ENCODE results near the gene STRBP.
A peak's percentile ranks its signal among the peaks of the same experiment; 100 is the strongest.
"Not testable (repeated sequence)": the region's sequence is repeated elsewhere in the genome, so short reads cannot be mapped to it uniquely, and the experiment has no call there.

The STRBP gene

GRCh38 chr9:123268465-123269259 is at the start of gene STRBP:
Gene STRBP, minus strand, starts transcription at chr9:123268586. Its CDS starts 84,452 bp downstream, at chr9:123184134.
- Mint-ChIP-seq H3K27me3 (ENCODE audit: low read depth) (peaks cover 17% of the 10 kb centered on the region), H3K9me3 (no peaks in the 10 kb centered on the region), H3K4me1 (ENCODE audit: low read depth) (peaks cover 21% of the 10 kb centered on the region), H3K36me3 (ENCODE audit: low read depth) (no peaks in the 10 kb centered on the region), H3K27ac (peak within 1 kb of the TSS; percentile 24), H3K4me3 (peak within 1 kb of the TSS; percentile 80)
- DNase-seq (ENCODE audit: low spot score) = peak; percentile 92

- H3K36me3 Mint-ChIP-seq (ENCODE audit: low read depth) = no peaks in the 10 kb centered on the region
- DNase-seq (ENCODE audit: low spot score) = no peak
- no peaks in the 10 kb centered on the region for H3K9me3 Mint-ChIP-seq
- H3K4me1 Mint-ChIP-seq (ENCODE audit: low read depth) = peaks cover 25% of the 10 kb centered on the region
- H3K27ac Mint-ChIP-seq = no peak overlapping the region
- no peak overlapping the region for H3K4me3 Mint-ChIP-seq
- H3K27me3 Mint-ChIP-seq (ENCODE audit: low read depth) = peaks cover 4% of the 10 kb centered on the region
These were observed 47.8 kb upstream of the STRBP start for GRCh38 chr9:123316053-123316718.

GRCh38 chr9:123315635-123316034 is 47.2 kb upstream of the STRBP start:
- peaks cover 4% of the 10 kb centered on the region for H3K27me3 Mint-ChIP-seq (ENCODE audit: low read depth)
- H3K27ac Mint-ChIP-seq = no peak overlapping the region
- H3K36me3 Mint-ChIP-seq (ENCODE audit: low read depth) = no peaks in the 10 kb centered on the region
- no peaks in the 10 kb centered on the region for H3K9me3 Mint-ChIP-seq
- DNase-seq (ENCODE audit: low spot score) = no peak
- no peak overlapping the region for H3K4me3 Mint-ChIP-seq
- peaks cover 23% of the 10 kb centered on the region for H3K4me1 Mint-ChIP-seq (ENCODE audit: low read depth)

DNA sequence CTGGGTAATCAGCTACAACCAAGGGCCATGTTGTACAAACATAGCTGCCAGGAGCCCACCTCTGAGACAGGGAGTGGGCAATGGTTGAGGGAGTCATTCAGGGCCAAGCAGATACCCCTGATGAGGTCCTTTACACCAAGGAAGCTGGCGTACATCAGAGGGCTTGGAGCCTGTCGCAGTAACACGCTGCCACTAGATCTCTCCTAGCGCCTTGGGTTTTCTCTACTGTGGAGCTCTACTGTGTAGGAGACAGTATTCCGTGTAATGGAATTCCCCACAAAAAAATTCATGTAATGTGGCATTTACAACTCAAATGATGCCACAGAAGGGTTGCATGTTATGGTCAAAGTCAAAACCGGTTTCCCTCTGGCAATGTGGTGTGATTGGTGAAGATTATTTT is 46.2 kb upstream of the STRBP start:
- no peak overlapping the region for H3K27ac Mint-ChIP-seq
- H3K27me3 Mint-ChIP-seq (ENCODE audit: low read depth) = peaks cover 4% of the 10 kb centered on the region
- H3K9me3 Mint-ChIP-seq = no peaks in the 10 kb centered on the region
- H3K4me1 Mint-ChIP-seq (ENCODE audit: low read depth) = peaks cover 18% of the 10 kb centered on the region
- no peak for DNase-seq (ENCODE audit: low spot score)
- H3K36me3 Mint-ChIP-seq (ENCODE audit: low read depth) = no peaks in the 10 kb centered on the region
- no peak overlapping the region for H3K4me3 Mint-ChIP-seq

DNA sequence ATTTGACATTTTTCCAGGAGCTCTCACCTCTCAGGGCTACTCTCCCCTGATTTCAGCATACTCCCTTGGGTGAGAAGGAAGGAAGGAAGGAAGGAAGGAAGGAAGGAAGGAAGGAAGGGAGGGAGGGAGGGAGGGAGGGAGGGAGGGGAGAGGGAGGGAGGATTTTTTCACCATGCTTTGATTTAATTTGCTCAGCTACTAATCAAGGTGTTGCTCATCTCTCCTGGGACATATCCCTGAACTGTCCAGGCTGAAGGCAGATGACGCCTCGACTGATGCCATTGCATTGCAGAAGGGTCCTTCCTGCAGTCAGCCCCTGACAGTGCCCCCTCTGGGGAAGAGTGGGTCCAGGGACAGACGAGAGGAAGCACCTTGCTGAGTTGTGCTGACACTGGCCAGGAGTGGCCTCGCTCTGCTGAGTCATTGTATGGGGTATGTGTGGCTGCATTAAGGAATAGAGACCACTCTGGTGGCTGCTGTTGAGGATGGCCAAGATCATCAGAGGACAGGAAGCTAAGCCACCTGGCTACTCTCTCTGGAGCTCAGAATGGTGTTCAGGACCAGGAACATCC is 44.0 kb upstream of the STRBP start:
- H3K36me3 Mint-ChIP-seq (ENCODE audit: low read depth) = no peaks in the 10 kb centered on the region
- DNase-seq (ENCODE audit: low spot score) = no peak
- H3K27me3 Mint-ChIP-seq (ENCODE audit: low read depth) = peaks cover 7% of the 10 kb centered on the region
- H3K4me1 Mint-ChIP-seq (ENCODE audit: low read depth) = peaks cover 5% of the 10 kb centered on the region
- no peak overlapping the region for H3K27ac Mint-ChIP-seq
- H3K4me3 Mint-ChIP-seq = no peak overlapping the region
- H3K9me3 Mint-ChIP-seq = no peaks in the 10 kb centered on the region

DNA sequence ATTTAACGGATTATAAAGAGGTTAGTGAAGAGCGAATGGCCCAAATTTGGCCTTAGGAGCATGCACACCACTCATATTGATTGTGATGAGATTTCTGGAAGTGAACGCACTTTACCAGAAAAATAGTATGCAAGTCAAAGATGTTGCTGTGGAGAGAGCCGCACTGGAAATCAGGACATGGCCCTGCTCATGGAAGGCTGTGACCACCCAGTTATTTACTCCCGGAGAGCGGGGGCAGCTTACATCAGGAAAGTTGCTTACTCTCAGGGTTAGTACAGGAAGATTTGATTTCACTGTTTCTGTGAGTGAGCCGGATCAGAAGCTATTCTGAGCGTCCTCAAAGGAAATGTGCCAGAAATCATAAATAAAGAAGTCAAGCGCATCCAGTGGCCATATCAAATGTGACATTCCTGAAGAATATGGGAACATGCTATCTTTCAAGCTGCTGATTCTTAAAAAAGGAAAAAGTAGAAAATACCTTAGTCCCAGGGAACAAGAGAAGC is 42.9 kb upstream of the STRBP start:
- Mint-ChIP-seq H3K4me1 (ENCODE audit: low read depth) (peaks cover 4% of the 10 kb centered on the region), H3K27me3 (ENCODE audit: low read depth) (peaks cover 7% of the 10 kb centered on the region), H3K4me3 (no peak overlapping the region), H3K27ac (no peak overlapping the region), H3K36me3 (ENCODE audit: low read depth) (no peaks in the 10 kb centered on the region), H3K9me3 (no peaks in the 10 kb centered on the region)
- no peak for DNase-seq (ENCODE audit: low spot score)

DNA sequence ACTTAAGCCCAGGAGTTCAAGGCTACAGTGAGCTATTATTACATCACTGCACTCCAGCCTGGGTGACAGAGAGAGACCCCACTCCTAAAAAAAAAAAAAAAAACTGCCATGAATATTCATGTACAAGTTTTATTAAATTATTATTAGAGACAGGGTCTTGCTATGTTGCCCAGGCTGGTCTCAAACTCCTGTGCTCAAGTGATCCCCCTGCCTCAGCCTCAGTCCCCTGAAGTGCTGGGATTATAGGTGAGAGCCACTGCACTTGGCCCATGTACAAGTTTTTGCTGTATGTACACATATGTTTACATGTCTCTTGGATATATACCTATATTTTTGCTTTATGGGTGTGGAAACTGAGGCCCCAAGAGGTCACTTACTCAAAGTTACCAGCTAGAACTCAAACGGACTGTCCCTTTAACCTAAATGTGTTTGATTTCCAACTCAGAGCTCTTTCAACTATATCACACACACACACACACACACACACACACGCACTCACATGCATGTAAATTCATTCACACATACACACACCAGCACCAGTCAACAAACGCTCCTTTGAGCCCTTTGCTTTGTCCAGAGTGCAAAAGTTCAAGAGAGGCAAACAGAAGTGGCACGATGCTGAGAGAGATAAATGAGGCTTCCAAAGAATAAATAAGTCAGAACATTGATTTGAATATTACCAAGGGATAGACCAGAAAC is 42.3 kb upstream of the STRBP start:
- no peaks in the 10 kb centered on the region for H3K9me3 Mint-ChIP-seq
- no peak overlapping the region for H3K27ac Mint-ChIP-seq
- H3K4me1 Mint-ChIP-seq (ENCODE audit: low read depth) = peaks cover 7% of the 10 kb centered on the region
- peaks cover 7% of the 10 kb centered on the region for H3K27me3 Mint-ChIP-seq (ENCODE audit: low read depth)
- DNase-seq (ENCODE audit: low spot score) = no peak
- no peak overlapping the region for H3K4me3 Mint-ChIP-seq
- no peaks in the 10 kb centered on the region for H3K36me3 Mint-ChIP-seq (ENCODE audit: low read depth)

- peaks cover 16% of the 10 kb centered on the region for H3K4me1 Mint-ChIP-seq (ENCODE audit: low read depth)
- no peak overlapping the region for H3K27ac Mint-ChIP-seq
- no peaks in the 10 kb centered on the region for H3K9me3 Mint-ChIP-seq
- no peak overlapping the region for H3K4me3 Mint-ChIP-seq
- H3K27me3 Mint-ChIP-seq (ENCODE audit: low read depth) = peaks cover 7% of the 10 kb centered on the region
- H3K36me3 Mint-ChIP-seq (ENCODE audit: low read depth) = no peaks in the 10 kb centered on the region
- no peak for DNase-seq (ENCODE audit: low spot score)
These were observed 41.2 kb upstream of the STRBP start for GRCh38 chr9:123309611-123310010.

DNA sequence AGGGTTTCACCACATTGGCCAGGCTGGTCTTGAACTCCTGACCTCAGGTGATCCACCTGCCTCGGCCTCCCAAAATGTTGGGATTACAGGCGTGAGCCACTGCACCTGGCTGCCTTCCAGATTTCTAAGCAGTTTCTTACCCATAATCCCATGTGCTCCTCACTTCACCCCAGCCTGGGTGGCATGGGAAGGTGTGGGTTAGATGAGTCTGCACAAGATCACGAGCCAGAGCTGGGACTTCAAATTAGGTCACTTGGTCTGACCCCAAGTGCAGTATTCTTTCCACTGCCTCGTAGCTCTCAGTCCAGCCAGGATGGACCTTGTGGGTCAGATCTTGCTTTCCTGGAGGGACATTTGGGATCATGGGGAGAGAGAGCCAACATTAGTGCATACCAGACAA is 37.5 kb upstream of the STRBP start:
- peaks cover 29% of the 10 kb centered on the region for H3K4me1 Mint-ChIP-seq (ENCODE audit: low read depth)
- peaks cover 3% of the 10 kb centered on the region for H3K27me3 Mint-ChIP-seq (ENCODE audit: low read depth)
- no peak overlapping the region for H3K27ac Mint-ChIP-seq
- DNase-seq (ENCODE audit: low spot score) = no peak
- no peaks in the 10 kb centered on the region for H3K9me3 Mint-ChIP-seq
- H3K36me3 Mint-ChIP-seq (ENCODE audit: low read depth) = no peaks in the 10 kb centered on the region
- no peak overlapping the region for H3K4me3 Mint-ChIP-seq

DNA sequence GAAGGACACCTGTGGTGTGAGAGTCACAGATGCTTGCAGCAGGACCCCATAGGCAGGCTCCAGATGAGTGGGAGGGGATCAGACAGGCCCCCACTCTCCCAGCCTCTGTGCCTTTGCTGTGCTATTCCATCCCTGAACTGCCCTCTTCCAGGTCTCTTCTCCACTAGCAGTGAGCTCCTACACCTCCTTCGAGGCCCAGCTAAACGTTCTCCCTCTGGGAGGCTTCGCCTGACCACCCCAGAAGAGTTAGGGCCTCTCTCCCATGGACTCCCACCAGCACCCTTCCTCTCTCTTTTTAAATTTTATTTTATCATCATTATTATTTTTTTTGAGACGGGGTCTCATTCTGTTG is 35.9 kb upstream of the STRBP start:
- DNase-seq (ENCODE audit: low spot score) = no peak
- Mint-ChIP-seq H3K27ac (peak overlapping the region; percentile 93), H3K4me3 (peak overlapping the region; percentile 82), H3K4me1 (ENCODE audit: low read depth) (peaks cover 33% of the 10 kb centered on the region), H3K27me3 (ENCODE audit: low read depth) (peaks cover 1% of the 10 kb centered on the region), H3K9me3 (no peaks in the 10 kb centered on the region), H3K36me3 (ENCODE audit: low read depth) (no peaks in the 10 kb centered on the region)

DNA sequence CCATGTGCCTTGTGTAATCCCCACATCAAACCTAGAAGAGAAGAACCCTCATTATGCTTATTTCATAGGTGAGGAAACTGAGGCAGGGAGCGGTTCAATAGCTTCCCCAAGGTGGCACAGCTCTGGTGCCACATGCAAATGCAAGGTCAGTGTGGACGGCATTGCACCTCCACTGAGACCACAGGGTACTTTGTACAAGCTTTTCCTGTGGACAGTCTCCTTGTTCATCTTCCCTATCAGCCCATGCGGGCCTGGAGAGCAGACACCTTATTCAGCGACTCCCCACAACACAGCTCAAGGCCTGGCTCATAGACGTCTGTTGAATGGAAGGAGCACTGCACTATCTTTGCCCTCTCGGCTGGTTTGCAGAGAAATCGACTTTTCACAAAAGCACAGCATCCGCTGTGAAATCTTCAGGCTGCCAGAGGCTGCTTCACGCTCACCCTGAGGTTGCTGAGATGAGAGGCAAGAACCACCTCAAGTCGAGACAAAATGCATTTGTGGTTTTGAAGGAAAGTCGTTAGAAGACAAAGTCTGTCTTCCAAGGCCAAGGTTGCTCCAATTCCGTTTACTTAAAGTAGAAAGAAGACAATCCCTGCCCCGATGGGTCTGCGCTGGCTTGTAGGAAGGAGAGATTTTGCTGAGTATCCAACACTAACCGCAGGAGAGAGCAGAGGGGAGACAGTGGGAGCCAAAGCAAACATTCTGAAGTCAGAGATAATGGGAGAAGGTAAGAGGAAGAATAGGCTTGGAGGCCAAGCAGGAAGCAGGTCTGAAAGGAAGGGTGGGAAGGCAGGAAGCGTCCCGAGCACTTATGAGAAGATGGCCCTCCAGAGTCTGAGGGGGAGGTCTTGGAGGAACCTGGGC is 34.2 kb upstream of the STRBP start:
- Mint-ChIP-seq H3K36me3 (ENCODE audit: low read depth) (no peaks in the 10 kb centered on the region), H3K4me1 (ENCODE audit: low read depth) (peaks cover 33% of the 10 kb centered on the region), H3K27ac (peak overlapping the region; percentile 32), H3K4me3 (peak overlapping the region; percentile 30), H3K9me3 (no peaks in the 10 kb centered on the region), H3K27me3 (ENCODE audit: low read depth) (no peaks in the 10 kb centered on the region)
- DNase-seq (ENCODE audit: low spot score) = no peak

GRCh38 chr9:123301936-123302335 is 33.5 kb upstream of the STRBP start:
- not testable (repeated sequence) for H3K27me3 Mint-ChIP-seq (ENCODE audit: low read depth); H3K4me3 Mint-ChIP-seq; H3K36me3 Mint-ChIP-seq (ENCODE audit: low read depth); H3K27ac Mint-ChIP-seq; DNase-seq (ENCODE audit: low spot score); H3K9me3 Mint-ChIP-seq
- peaks cover 29% of the 10 kb centered on the region for H3K4me1 Mint-ChIP-seq (ENCODE audit: low read depth)

DNA sequence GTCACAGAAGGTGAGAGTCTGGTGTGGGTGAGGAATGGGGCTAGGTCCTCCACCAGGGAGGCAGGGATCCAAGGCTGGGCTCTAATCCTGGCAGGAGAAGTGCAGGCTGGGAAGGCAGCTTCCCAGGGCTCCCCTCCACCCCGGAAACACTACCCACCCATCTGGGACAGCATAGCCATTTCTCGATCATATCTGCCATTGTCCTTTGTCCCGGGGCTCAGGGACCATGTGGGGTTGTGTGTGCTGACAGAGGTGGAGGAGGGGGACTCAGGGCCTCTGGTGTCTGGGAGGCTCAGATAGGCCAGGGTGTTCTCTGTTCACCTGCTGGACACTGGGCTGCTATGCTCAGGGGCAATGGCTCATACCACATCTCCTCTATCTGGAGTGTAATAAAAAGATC is 32.2 kb upstream of the STRBP start:
- Mint-ChIP-seq H3K9me3 (no peaks in the 10 kb centered on the region), H3K27me3 (ENCODE audit: low read depth) (peaks cover 3% of the 10 kb centered on the region), H3K27ac (no peak overlapping the region), H3K36me3 (ENCODE audit: low read depth) (no peaks in the 10 kb centered on the region), H3K4me3 (no peak overlapping the region), H3K4me1 (ENCODE audit: low read depth) (peaks cover 26% of the 10 kb centered on the region)
- DNase-seq (ENCODE audit: low spot score) = no peak
